GM21390 (cell line): ENCODE results near the gene CYP27C1.
"Not testable (repeated sequence)": the region's sequence is repeated elsewhere in the genome, so short reads cannot be mapped to it uniquely, and the experiment has no call there.

ENCODE experiments used
- ATAC-seq: cut with Tn5 transposase; IDR thresholded peaks from one replicate; pipeline ENCODE4 v1.9.1; 2021; ENCODE audit not compliant: unreplicated experiment

CYP27C1 gene

DNA sequence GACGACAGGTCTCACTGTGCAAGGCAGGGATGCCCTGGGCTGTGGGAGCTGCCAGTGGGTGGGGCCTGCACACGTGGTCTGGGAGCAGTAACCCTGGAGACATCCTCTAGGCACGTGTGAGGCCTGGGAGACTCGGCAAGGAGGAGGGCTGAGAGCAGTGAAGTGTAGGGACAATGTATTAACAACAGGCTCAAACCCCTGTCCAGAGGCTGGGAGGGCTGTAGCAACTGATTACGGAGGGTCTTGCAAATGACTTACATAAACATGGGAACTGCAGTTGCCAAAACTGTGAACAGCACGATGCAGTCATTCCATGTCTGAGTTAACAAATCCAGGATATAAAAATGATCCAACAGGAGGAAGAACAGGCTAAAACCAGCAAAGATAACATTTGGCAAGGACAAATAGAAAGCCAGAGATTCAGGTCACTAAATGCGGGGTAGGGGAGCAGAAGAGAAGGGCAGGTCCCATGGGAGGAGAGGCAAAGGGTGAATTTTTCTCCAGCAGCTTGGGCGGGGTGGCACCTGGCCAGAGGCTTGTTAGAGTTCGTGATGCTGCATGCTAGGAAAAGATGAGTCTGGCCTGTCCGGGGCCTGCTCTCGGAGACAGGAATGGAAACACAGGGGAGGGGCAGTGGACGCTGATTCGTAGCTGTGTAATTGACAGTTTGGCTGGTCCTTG, 44.9 kb downstream of the CYP27C1 start:
- ATAC-seq, result no peak

DNA sequence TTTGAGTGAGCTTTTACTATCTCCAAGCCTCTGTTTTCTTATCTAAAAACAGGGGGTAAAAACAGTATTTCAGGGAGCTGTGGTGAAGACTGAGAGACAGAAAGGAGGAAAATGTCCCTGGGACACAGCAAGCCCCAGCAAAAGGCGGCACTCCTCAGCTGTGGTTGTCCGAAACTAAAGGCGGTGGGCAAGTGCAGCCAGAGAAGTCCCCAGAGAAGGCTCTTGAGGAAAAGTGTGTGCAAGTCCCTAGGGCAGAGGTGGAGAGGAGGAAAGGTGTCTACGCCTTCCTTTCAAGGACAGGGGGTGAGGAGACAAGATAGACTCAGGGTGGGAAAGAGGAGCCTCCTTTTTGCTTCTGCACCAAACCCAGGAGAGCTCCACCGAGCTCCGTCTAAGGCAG, 45.5 kb downstream of the CYP27C1 start:
- ATAC-seq, result no peak

DNA sequence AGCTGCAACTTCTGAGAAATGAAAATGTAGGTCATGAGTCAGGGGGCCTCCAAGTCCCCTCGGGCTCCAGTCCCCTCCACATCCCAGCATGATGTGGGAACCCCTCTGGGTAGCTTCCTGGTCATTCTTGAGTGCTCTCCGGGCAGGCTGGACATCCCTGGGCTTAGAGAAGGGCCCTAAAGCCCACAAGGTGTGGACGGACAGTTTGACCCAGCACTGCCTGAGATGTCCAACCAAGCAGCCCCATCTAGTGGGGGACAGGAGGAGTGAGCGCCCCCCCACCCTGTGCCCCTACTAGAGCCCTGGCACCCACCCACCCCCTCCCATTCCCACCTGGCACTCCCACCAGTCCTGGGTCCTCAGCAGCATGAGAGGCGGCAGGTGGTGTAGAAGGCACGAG, 46.0 kb downstream of the CYP27C1 start:
- ATAC-seq, result no peak

DNA sequence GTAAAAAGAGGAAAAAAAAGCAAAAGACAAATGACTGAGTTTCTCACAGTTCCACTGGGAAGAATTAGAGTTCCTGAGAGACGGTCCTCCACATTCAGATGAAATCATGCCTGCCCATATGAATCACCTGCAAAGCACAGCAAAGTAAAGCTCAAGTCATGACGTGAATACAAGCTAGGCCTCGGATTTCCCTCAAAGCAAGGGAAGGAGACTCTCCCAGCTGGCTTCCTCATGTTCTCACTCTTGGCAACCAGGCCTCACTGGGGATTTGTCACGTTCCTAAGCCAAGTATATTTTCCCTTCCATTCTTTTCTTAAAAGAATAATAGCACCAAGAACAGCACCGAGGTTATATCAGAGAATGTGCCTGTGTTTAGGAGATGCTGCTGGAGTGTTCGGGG, 47.0 kb downstream of the CYP27C1 start:
- ATAC-seq, result no peak

DNA sequence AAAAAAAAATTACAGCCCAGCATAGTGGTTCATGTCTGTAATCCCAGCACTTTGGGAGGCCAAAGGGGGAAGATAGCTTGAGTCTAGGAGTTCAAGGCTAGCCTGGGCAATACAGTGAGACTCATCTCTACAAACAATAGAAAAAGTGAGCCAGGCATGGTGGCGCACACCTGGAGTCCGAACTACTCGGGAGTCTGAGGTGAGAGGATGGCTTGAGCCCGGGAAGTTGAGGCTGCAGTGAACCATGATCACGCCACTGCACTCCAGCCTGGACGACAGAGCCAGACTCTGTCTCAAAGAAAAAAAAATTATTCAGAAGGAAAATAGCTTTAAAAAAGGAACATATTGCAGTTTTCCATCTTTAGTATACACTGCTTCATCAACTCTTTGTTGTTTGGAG, 47.8 kb downstream of the CYP27C1 start:
- no peak for ATAC-seq

DNA sequence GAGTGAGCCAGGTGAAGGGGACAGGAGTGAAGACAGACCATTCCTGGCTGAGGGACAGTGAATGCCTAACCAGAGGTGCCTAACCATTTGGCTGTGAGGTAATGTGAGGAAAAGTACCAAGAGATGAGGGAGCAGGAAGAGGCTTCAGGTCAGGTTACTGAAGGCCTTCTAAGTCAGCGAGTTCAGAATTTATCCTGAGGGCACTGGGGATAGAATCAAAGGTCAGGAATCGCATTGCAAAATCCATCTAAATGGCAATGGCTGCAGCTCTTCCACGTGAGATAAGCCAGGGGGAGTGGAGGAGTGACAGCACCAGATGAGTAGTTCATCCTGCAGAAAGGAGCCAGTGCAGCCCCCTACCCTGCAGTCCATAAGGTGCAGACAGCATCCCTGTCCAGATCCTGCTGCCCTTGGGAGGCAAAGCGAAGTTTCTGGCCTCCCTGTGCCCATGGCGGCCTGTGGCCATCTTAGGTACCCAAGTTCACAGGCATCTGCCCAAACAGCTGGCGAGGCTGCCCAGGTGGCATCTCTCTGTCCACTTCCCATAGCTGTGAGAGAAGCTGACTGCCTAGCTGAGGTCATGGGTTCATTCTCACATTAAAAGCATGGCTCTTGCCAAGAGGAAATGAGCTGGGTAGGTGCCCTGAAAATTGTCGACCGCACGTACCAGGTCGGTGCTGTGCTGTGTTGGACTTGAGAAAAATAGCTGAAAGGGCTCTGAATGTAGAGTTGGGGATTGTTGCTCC, 49.5 kb downstream of the CYP27C1 start:
- no peak for ATAC-seq

DNA sequence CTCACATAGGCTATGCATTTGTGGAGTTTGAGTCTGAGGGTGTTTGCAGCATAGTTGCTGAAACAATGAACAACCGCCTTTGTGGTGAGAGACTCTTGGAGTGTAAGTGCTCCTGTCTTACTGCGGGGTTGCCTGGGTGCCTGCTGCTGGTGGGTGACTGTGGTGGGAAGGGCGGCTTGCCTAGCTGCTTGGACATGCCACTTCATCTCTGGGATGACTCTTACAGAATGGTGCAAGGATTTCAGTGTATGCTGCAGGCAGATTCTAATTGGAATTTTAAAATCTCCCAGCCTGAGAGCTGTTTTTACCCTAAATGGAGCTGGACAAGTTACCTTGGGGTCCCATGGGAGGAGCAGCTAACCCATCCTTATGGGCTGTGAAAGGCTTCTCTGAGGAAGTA, 50.1 kb downstream of the CYP27C1 start:
- no peak for ATAC-seq

DNA sequence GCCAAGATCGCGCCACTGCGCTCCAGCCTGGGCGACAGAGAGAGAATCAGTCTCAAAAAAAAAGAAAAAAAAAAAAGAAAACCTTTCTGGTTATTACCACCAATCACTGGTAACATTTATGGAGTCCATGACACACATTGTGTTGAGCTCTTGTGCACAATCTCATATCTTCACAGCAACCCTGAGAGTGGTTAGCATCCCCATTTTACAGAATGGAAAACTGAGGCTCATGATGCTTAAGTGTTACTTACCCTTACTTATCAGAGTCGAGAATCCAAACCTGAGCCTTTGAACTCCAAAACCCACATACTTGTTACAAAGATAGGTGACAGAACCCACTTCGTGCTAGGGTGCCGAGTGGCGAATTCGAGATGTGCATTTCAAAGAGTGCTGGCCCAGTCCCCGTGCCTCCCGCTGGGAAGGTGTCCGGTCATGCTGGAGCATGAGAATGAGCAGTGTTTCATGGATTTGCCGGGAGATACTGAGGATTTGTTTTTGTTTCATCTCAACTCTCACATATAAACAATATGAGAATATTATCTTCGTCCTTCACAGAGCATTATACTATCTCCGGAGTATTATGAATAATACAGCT, 50.9 kb downstream of the CYP27C1 start:
- no peak for ATAC-seq

DNA sequence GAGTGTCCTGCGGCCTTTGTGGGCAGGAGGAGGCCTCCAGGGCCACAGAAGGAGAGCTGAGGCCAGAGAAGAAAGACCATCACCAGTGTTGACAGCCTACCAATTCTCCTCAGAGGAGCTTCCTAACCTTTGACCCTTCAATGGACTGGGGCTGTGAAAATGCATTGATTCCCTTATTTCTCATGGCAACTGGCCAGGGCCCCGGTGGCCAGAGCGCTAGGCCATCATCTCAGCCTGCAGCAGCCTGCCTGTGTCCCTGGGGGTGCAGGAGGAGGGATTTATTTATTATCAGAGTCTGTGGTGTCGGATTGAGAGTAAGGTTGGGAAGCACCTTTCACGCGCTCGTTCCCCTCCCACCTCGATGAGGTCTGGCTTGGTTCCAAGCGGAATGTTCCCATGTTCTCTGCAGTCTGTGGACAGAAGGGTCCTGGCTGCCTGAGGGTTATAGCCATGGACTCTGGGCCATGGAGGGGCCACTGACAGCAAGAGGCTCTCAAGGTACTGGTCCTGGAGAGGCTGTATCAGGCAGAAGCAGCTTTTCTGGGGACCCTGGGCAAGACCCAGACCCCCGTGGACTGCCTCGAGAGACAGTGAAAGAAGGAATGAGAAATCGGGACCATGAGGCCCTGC, 53.8 kb downstream of the CYP27C1 start:
- no peak for ATAC-seq

DNA sequence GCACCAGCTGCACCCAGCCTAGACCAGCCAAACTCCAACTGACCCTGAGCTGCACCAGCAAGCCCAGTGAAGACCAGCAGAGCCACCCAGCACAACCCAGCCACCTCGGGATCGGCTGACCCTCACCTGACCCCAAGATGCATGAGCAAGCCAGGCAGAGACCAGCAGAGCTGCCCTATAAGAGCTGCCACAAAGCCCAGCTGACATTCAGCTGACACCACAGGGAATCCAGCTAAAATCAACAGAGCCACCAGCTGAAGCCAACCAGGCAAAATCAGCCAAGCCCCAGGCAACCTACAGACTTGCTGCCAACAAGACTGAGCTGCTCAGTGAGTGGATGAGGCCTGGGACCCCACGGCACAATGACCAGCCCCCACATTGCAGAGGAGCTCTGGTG, 54.6 kb downstream of the CYP27C1 start:
- no peak for ATAC-seq

DNA sequence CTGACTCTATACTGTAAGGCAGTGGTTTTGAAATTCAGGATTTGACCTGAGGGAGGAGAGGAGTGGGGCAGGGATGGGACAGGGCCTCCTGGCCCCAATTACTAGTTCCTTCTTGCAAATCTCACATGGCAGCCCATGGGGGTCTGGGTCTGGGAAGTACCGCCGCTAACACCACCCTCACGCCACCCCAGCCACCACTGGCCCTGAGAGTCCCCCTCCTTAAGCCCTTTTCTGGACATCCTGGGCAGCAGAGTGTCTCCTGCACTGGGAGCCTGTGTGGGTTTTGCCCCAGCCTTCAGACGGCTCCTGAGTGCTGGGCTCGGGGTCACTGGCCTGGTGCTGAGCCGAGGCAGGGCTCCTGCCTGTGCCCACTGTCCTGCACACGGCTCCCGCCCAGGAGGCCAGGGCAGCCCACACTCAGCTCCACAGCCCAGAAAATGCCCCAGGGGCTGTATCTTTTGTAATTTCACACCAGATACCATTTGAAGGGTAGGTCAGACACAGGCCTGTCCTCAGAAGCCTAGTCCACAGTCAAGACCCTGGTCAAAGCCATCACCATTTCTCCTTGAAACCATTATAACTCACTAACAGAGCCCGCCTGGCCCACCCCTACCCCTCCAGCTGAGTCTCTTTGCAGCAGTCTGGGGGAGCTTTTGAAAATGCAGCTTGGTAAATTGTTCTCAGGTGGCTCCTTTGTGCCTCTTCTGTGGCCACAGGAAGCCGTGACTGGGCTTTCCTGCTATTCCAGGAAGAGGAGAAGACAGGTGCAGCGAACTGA, 55.1 kb downstream of the CYP27C1 start:
- ATAC-seq, result no peak

DNA sequence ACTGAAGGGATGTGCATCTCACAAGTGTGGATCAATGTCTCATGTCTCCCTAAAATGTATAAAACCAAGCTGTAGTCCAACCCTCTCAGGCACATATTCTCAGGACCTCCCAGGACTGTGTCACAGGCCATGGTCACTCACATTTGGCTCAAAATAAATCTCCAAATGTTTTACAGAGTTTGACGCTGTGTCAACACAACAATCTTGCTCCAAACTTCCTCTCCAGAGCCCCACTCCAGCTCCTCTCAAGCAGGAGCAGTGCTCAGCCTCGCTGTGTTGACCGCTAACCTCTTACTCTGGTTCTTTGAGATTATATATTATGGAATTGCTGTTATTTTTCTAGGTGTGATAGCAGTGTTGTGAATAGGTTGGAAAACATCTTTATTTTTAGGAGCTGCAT, 56.2 kb downstream of the CYP27C1 start:
- ATAC-seq, result no peak

DNA sequence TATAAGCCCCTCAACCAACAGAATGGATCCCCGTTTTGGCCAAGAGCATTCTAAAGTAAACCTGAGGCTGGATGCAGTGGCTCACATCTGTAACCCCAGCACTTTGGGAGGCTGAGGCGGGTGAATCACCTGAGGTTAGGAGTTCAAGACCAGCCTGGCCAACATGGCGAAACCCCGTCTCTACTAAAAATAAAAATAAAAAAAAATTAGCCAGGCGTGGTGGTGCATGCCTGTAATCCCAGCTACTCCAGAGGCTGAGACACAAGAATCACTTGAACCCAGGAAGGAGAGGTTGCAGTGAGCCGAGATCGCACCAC, 57.1 kb downstream of the CYP27C1 start:
- not testable (repeated sequence) for ATAC-seq

DNA sequence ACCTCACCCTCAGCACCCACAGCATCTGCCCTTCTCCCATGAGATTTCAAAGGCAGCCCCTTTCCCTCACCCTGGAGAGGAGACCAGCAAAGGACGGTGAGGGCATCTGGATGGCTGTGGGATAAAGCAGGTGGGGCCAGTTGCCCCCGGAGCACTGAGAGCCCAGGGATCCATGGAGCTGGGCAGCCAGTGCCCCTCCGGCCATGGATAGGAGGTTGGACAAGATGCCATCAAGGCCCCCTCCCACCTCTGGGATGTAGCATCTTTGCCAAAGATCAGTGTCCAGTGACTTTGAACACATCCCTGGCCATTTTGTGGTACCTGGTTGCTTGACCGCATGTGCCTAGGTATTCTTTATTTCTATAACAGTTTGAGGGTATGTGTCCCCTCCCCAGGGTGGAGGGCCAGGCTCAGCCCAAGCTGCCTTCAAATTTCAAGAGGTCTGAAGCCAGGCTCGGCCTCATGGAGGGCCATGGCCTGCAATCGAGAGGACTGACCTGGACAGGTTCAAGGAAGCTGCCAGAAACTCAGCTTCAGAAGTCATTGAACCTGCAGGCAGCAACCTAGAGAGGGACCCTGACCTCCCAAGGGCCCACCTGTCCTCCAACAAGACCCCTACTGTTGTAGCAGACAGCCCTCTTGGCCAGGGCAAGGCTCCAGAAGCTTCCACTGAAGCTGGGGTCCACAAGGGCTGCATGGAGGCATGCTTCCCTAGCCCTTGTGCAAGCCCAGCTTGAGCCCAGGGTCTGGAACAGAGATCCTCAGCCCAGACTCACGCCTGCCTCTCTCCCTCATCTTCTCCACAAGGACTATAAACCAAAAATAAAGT, 57.6 kb downstream of the CYP27C1 start:
- ATAC-seq, result no peak

DNA sequence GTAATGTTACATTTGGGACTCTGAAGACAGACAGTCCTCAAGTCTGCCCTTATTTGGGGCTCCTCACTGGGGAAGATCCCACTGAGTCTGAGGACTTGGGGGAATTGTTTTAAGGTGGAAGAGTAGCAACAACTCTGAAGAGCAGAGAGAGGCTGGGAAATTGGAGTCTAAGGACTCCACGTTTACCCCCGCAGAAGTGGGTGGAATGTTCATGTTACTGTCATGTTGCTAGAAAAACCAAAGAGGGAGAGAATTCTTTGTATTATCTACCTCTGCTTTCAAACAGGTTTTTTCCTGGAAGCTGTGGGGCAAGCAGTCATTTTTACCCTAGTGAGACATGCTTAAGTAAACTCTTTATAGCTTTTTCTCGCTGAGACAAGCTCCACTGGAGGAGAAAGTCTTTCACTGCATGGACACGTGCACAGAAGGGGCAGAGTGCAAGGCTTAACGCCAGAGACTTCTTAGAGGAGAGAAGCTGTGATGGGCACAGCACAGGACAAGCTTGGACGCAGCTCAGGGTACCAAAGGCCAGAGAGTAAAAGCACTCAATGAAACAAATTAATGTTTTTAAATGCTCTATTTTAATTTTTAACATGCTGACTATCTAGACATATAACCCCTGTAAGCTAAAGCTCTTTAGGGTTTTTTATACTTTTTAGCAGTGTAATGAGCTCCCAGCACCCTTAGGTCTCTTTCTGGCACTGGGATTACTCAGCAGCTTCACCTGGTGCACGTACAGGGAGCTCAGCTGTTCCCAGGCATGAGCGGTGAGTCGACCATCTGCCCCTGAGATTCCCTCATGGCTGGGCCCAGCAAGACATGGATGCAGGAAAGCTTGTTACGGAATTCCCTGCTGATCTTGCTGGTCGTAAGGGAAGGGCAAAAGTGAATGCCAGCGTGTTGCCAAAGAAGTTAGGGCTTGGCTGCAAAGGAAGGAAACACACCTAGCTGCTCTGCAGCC, 58.6 kb downstream of the CYP27C1 start:
- ATAC-seq, result no peak

DNA sequence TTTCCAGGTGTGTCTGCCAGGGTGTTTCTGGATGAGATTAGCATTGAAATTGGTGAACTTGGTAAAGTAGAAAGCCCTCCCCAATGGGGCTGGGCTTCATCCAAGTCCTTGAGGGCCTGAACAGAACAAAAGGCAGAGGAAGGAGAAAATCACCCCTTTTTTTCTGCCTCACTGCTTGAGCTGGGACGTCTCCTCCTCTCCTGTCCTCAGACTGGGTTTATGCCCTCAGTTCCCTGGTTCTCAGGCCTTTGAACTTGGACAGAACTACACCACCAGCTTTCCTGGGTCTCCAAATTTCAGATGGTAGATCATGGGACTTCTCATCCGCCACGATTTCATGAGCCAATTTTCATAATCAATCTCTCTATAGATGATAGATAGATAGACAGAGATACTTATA, 59.4 kb downstream of the CYP27C1 start:
- ATAC-seq, result no peak

DNA sequence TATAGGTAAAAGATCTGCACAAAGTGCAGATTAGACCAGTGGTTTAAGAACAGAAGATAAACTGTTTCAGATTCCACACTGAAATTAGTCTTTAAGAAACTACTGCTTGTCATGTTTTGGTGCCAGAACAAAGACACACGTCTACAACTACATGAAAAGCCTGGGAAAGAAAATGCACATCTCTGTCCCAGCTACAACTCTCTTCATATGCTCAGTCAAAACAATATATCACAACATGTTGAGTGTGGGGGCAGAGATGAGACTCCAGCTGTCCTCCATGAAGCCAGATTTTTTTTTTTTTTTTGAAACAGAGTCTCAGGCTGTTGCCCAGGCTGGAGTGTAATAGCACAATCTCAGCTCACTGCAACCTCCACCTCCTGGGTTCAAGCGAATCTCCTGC, 60.6 kb downstream of the CYP27C1 start:
- no peak for ATAC-seq

DNA sequence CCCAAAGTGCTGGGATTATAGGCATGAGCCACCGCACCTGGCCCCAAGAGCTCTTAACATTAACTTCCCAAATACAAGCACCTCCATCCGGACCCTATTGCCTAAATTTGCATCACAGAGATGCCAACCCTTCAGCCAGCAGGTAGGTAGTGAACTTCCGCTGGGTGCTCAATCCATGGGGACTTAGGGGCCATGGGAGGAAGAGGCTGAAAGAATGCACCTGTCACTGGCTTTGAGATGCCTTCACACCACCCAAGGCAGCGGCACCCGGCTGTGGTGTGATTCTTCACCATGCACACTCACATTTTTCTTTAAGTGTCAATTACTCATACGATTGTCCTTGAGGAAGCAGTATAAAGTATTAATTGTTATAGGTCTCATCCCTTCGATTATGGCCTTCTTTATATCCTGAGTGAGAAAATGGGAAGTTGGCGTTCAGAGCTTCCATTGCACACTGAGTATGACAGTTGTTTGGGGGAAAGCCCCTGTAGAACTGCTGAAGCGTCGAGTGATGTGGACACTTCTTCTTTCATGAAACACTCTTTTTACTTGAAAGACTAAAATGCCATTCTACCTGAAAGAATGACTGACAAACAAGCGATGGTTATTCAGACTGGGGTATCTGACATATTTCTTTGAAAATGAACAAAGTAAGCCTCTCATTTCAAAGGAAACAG, 61.3 kb downstream of the CYP27C1 start:
- ATAC-seq, result no peak
